Trophoblast cell (in vitro differentiated cells and primary cell): ENCODE data around the gene LRG1.
A peak's percentile ranks its signal among the peaks of the same experiment; 100 is the strongest.

Experiments used
- DNase-seq, 2 donors: peaks; one replicate each; pipeline ENCODE4 v3.0.0-alpha.2; 2016
- H2AFZ ChIP-seq: 2 replicates; pipeline ENCODE4 v1.6.1; 2013; ENCODE audit warnings: low read length, moderate library complexity, mild to moderate bottlenecking; ENCODE audit not compliant: insufficient read depth, poor library complexity
- H2AK5ac ChIP-seq: 2 replicates; pipeline ENCODE4 v1.6.1; 2013; ENCODE audit warnings: mild to moderate bottlenecking, low read length
- H2BK120ac ChIP-seq: 2 replicates; pipeline ENCODE4 v1.6.1; 2013; ENCODE audit warnings: low read length, mild to moderate bottlenecking, moderate library complexity; ENCODE audit not compliant: insufficient read depth, poor library complexity
- H2BK12ac ChIP-seq: 2 replicates; pipeline ENCODE4 v1.6.1; 2013; ENCODE audit warnings: mild to moderate bottlenecking, low read length, moderate library complexity
- H2BK5ac ChIP-seq: 2 replicates; pipeline ENCODE4 v1.6.1; 2013; ENCODE audit warnings: low read length, low read depth, moderate library complexity, mild to moderate bottlenecking; ENCODE audit not compliant: poor library complexity
- H3K14ac ChIP-seq: 2 replicates; pipeline ENCODE4 v1.6.1; 2013; ENCODE audit warnings: mild to moderate bottlenecking, low read length
- H3K18ac ChIP-seq: 2 replicates; pipeline ENCODE4 v1.6.1; 2013; ENCODE audit warnings: mild to moderate bottlenecking, low read length
- H3K23ac ChIP-seq: 2 replicates; pipeline ENCODE4 v1.6.1; 2013; ENCODE audit warnings: low read length
- H3K27ac ChIP-seq: 2 replicates; pipeline ENCODE4 v1.5.1; 2013; ENCODE audit warnings: low read depth, mild to moderate bottlenecking, inconsistent platforms, low read length, moderate library complexity
- H3K27me3 ChIP-seq: 2 replicates; pipeline ENCODE4 v1.6.1; 2013; ENCODE audit warnings: inconsistent platforms, mild to moderate bottlenecking, low read length, moderate library complexity; ENCODE audit not compliant: insufficient read depth
- H3K36me3 ChIP-seq, 2 experiments: 1 replicate in 1 of 2; 2 replicates in 1 of 2; pipeline ENCODE4 v1.6.1; 2013; ENCODE audit warnings: low read length in 2 of 2, mild to moderate bottlenecking in 2 of 2, moderate library complexity in 1 of 2; ENCODE audit not compliant: insufficient read depth in 2 of 2, control insufficient read depth in 1 of 2
- H3K4ac ChIP-seq: 2 replicates; pipeline ENCODE4 v1.6.1; 2013; ENCODE audit warnings: low read depth, mild to moderate bottlenecking, low read length, moderate library complexity
- H3K4me1 ChIP-seq, 2 experiments: 1 replicate in 1 of 2; 2 replicates in 1 of 2; pipeline ENCODE4 v1.6.1; 2013; ENCODE audit warnings: low read length in 2 of 2, mild to moderate bottlenecking in 2 of 2, moderate library complexity in 1 of 2; ENCODE audit not compliant: insufficient read depth in 2 of 2, control insufficient read depth in 1 of 2
- H3K4me2 ChIP-seq: 2 replicates; pipeline ENCODE4 v1.6.1; 2013; ENCODE audit warnings: inconsistent platforms, mild to moderate bottlenecking, low read length, moderate library complexity
- H3K4me3 ChIP-seq: 2 replicates; pipeline ENCODE4 v1.5.1; 2013; ENCODE audit warnings: mild to moderate bottlenecking, low read depth, low read length, inconsistent platforms
- H3K79me1 ChIP-seq: one replicate; pipeline ENCODE4 v1.6.1; 2013; ENCODE audit warnings: low read length
- H3K79me2 ChIP-seq: 2 replicates; pipeline ENCODE4 v1.6.1; 2013; ENCODE audit warnings: low read length, mild to moderate bottlenecking; ENCODE audit not compliant: control insufficient read depth, insufficient read depth, poor library complexity
- H3K9ac ChIP-seq: 2 replicates; pipeline ENCODE4 v1.6.1; 2013; ENCODE audit warnings: mild to moderate bottlenecking, low read length
- H3K9me3 ChIP-seq: 2 replicates; pipeline ENCODE4 v1.6.1; 2013; ENCODE audit warnings: low read depth, mild to moderate bottlenecking, control low read depth, inconsistent platforms, low read length; ENCODE audit not compliant: insufficient read depth
- H4K12ac ChIP-seq: 2 replicates; pipeline ENCODE4 v1.6.1; 2013; ENCODE audit warnings: low read depth, mild to moderate bottlenecking, low read length, moderate library complexity
- H4K8ac ChIP-seq: 2 replicates; pipeline ENCODE4 v1.6.1; 2013; ENCODE audit warnings: low read depth, mild to moderate bottlenecking, low read length, moderate library complexity
- H4K91ac ChIP-seq: one replicate; pipeline ENCODE4 v1.6.1; 2013; ENCODE audit warnings: low read depth, mild to moderate bottlenecking, low read length, moderate library complexity
- WGBS: extraction: QIAGEN DNeasy Blood & Tissue Kit; methylation state at CpG from one replicate; pipeline ENCODE4 v1.1.7; 2013; ENCODE audit warnings: missing lambda C conversion rate; ENCODE audit not compliant: insufficient read length, insufficient coverage; ENCODE audit errors: extremely low coverage; 5-methylcytosine and 5-hydroxymethylcytosine counted together

The LRG1 gene

GRCh38 chr19:4521170-4521887 lies 18.5 kb downstream of the LRG1 start:
- H2BK12ac ChIP-seq, result no peak overlapping the region
- no peaks in the 10 kb centered on the region for H3K79me1 ChIP-seq
- no peak overlapping the region for H2AK5ac ChIP-seq
- no peak overlapping the region for H4K8ac ChIP-seq
- no peak overlapping the region for H2AFZ ChIP-seq
- H3K9me3 ChIP-seq, result no peaks in the 10 kb centered on the region
- H2BK5ac ChIP-seq, result no peak overlapping the region
- H4K91ac ChIP-seq, result no peak overlapping the region
- no peak for DNase-seq
- H3K14ac ChIP-seq, result no peak overlapping the region
- H3K9ac ChIP-seq, result no peak overlapping the region
- no peak overlapping the region for H4K12ac ChIP-seq
- no peaks in the 10 kb centered on the region for H3K27me3 ChIP-seq
- no peak overlapping the region for H3K18ac ChIP-seq
- H3K4me2 ChIP-seq, result no peak overlapping the region
- no peaks in the 10 kb centered on the region for H3K36me3 ChIP-seq
- whole genome bisulfite sequencing, result no CpG with 5 or more reads among the region's 11 CpGs
- no peak overlapping the region for H3K4me3 ChIP-seq
- no peak overlapping the region for H3K4ac ChIP-seq
- H2BK120ac ChIP-seq, result no peak overlapping the region
- H3K23ac ChIP-seq, result no peak overlapping the region
- no peak overlapping the region for H3K27ac ChIP-seq
- no peaks in the 10 kb centered on the region for H3K79me2 ChIP-seq
- H3K4me1 ChIP-seq, result peaks cover 4% of the 10 kb centered on the region in 2 experiments

DNA sequence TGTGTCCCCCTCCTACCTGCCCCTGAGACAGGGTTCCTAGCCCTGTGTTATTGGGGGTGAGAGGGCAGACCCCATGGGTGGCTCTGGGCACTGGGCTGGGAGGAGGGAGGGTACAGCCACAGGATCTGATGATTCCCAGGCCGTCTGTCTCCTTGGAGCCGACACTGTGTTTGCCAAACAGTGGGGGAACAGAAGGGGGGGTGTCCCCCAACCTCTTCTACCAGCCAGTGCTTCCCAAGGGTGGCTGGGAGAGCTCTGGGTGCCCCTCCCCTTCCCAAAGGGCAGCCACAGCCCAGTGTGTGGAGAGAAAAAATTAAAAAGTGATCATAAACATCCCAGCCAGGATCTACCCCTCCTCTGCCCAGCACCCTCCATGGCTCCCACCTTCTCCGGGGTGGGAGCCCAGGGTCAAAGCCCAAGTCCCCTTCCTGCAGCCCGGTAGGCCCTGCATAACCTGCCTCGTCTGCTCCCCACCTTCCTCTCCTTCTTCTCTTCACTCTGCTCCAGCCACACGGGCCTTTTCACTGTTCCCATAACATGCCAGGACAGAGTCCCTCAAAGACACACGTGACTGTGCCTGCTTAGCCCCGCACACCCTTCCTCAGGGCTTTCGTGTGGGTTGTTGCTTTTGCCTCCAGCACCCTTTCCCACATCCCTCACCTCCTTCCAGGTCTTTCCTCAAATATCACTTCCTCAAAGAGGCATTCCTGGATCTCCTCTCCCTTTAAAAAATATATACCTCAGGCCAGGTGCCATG lies 20.1 kb downstream of the LRG1 start:
- no peak overlapping the region for H3K4me3 ChIP-seq

DNA sequence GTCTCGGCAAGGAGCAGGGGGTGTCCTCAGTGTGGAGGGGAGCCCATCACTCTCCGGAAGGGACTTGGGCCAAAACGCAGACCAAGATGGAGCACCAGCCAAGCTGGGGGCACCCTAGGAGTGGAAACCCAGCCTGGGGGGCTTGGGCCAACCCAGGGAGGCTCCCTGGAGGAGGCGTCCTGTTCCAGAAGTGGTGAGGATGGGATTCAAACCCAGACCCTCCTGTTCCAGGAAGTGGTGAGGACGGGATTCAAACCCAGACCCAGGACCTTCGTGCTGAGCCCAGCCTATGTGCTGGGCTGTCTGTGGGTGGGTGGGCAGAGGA lies 20.7 kb downstream of the LRG1 start:
- H3K4me3 ChIP-seq, result no peak overlapping the region
- no peak overlapping the region for H4K8ac ChIP-seq
- no peak overlapping the region for H2BK12ac ChIP-seq
- H3K79me2 ChIP-seq, result no peaks in the 10 kb centered on the region
- H3K23ac ChIP-seq, result no peak overlapping the region
- no peak overlapping the region for H4K91ac ChIP-seq
- no peaks in the 10 kb centered on the region for H3K9me3 ChIP-seq
- no peaks in the 10 kb centered on the region for H3K79me1 ChIP-seq
- H2AK5ac ChIP-seq, result no peak overlapping the region
- no peak overlapping the region for H2AFZ ChIP-seq
- WGBS, result no CpG with 5 or more reads among the region's 6 CpGs
- DNase-seq, result no peak
- peaks cover 4% of the 10 kb centered on the region in 2 experiments for H3K4me1 ChIP-seq
- no peak overlapping the region for H4K12ac ChIP-seq
- H3K4me2 ChIP-seq, result no peak overlapping the region
- no peak overlapping the region for H3K27ac ChIP-seq
- no peak overlapping the region for H3K9ac ChIP-seq
- H3K4ac ChIP-seq, result no peak overlapping the region
- H3K27me3 ChIP-seq, result no peaks in the 10 kb centered on the region
- no peak overlapping the region for H3K14ac ChIP-seq
- no peak overlapping the region for H3K18ac ChIP-seq
- H2BK5ac ChIP-seq, result no peak overlapping the region
- peak overlapping the region; percentile 4 for H2BK120ac ChIP-seq
- H3K36me3 ChIP-seq, result no peaks in the 10 kb centered on the region

More for the DNA sequence above, 20.1 kb downstream of the LRG1 start:
- no peaks in the 10 kb centered on the region for H3K9me3 ChIP-seq
- no peak overlapping the region for H4K12ac ChIP-seq
- H3K23ac ChIP-seq, result no peak overlapping the region
- H3K9ac ChIP-seq, result no peak overlapping the region
- no peaks in the 10 kb centered on the region for H3K79me2 ChIP-seq
- H2BK12ac ChIP-seq, result no peak overlapping the region
- DNase-seq, result no peak
- H2BK120ac ChIP-seq, result peak overlapping the region; percentile 7
- H2AK5ac ChIP-seq, result no peak overlapping the region
- no peaks in the 10 kb centered on the region for H3K79me1 ChIP-seq
- H3K27ac ChIP-seq, result no peak overlapping the region
- no peak overlapping the region for H3K18ac ChIP-seq
- no peak overlapping the region for H4K8ac ChIP-seq
- H3K4me1 ChIP-seq, result peaks cover 4% of the 10 kb centered on the region in 2 experiments
- H3K14ac ChIP-seq, result no peak overlapping the region
- no peak overlapping the region for H2AFZ ChIP-seq
- H3K27me3 ChIP-seq, result no peaks in the 10 kb centered on the region
- no peak overlapping the region for H3K4ac ChIP-seq
- H3K4me2 ChIP-seq, result no peak overlapping the region
- WGBS, result no CpG with 5 or more reads among the region's 9 CpGs
- H2BK5ac ChIP-seq, result no peak overlapping the region
- H4K91ac ChIP-seq, result peak overlapping the region; percentile 44
- H3K36me3 ChIP-seq, result no peaks in the 10 kb centered on the region

DNA sequence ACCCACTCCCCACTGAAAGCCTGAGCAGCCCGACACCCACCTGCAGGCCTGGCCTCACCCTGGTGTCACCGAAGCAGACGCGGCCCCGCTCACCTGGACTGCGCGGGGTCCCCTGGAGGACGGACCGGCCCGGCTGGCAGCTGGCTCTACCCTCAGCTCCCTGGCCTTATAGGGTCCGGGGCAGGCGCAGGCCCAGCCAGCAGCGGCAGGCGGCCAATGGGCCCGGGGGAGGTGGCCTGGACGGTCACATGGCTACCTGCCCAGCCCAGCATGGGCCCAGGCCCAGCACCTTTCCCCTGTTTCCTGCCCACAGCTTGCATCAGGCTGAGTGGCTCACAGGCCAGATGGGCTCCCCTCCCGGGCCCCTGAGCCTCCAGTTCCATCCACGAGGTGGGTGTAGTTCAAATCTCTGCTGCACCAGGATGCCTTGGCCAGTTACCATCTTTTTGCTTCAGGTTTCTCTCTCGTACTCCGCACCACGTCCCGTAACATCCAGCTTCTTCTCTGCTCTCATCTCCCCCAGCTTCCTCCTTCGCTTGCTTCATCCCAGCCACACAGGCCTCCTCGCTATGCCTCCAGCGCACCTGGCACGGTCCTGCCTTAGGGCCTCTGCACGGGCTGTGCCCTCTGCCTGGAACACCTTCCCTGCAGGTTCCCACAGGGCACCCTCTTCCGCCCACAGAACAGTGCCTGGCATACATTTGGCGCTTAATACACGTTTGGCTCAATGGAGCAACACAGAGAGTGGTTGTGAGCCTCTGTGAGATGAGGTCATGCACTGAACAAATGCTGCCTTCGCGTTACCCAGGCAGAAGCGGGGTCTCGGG lies 21.3 kb downstream of the LRG1 start, which contains the start of gene PLIN4:
Gene PLIN4 (minus strand): TSS at position 142 of the 827 bp plus-strand sequence. CDS start 214 bp downstream, outside the sequence.
- WGBS, result no CpG with 5 or more reads among the region's 34 CpGs
- H3K27me3 ChIP-seq, result no peaks in the 10 kb centered on the region
- H3K4ac ChIP-seq, result no peak within 1 kb of the TSS
- H4K8ac ChIP-seq, result no peak within 1 kb of the TSS
- no peaks in the 10 kb centered on the region for H3K9me3 ChIP-seq
- peaks cover 4% of the 10 kb centered on the region in 2 experiments for H3K4me1 ChIP-seq
- H2BK12ac ChIP-seq, result peak within 1 kb of the TSS; percentile 26
- no peak within 1 kb of the TSS for H3K18ac ChIP-seq
- H3K23ac ChIP-seq, result no peak within 1 kb of the TSS
- H3K79me2 ChIP-seq, result no peaks in the 10 kb centered on the region
- H2AFZ ChIP-seq, result no peak within 1 kb of the TSS
- no peak within 1 kb of the TSS for H4K12ac ChIP-seq
- H3K4me3 ChIP-seq, result no peak within 1 kb of the TSS
- H3K27ac ChIP-seq, result no peak within 1 kb of the TSS
- no peak within 1 kb of the TSS for H2BK5ac ChIP-seq
- DNase-seq, result no peak
- H4K91ac ChIP-seq, result no peak within 1 kb of the TSS
- peak within 1 kb of the TSS; percentile 4 for H2BK120ac ChIP-seq
- H3K4me2 ChIP-seq, result no peak within 1 kb of the TSS
- H3K14ac ChIP-seq, result no peak within 1 kb of the TSS
- no peaks in the 10 kb centered on the region for H3K36me3 ChIP-seq
- H2AK5ac ChIP-seq, result no peak within 1 kb of the TSS
- no peaks in the 10 kb centered on the region for H3K79me1 ChIP-seq
- H3K9ac ChIP-seq, result no peak within 1 kb of the TSS
